Measurements from ENCODE around the gene DOLPP1. TPM values are rescaled to one million over a fixed set of nuclear protein-coding genes. Genes with fewer than 3 reads are reported as not detected.

Gene DOLPP1
- total RNA-seq, 1 experiment from 2014 or later: 18.5 TPM

DNA sequence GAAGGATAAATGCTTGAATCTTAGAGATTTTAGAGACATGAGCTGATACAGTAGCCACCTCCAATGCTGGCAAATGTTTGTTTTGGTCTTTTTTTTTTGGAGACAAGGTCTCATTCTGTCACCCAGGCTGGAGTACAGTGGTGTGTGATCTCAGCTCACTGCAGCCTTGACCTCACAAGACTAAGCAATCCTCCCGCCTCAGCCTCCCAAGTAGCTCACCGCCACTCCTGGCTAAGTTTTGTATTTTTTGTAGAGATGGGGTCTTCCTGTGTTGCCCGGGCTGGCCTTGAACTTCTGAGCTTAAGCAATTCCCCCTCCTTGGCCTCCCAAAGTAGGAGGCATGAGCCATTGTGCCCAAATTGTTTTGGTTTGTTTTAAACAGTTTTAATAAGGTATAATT lies 6.8 kb upstream of the DOLPP1 start:
- intact Hi-C loops (cut with micrococcal nuclease): no loop called here
- TF ChIP-seq, protein P1, sequence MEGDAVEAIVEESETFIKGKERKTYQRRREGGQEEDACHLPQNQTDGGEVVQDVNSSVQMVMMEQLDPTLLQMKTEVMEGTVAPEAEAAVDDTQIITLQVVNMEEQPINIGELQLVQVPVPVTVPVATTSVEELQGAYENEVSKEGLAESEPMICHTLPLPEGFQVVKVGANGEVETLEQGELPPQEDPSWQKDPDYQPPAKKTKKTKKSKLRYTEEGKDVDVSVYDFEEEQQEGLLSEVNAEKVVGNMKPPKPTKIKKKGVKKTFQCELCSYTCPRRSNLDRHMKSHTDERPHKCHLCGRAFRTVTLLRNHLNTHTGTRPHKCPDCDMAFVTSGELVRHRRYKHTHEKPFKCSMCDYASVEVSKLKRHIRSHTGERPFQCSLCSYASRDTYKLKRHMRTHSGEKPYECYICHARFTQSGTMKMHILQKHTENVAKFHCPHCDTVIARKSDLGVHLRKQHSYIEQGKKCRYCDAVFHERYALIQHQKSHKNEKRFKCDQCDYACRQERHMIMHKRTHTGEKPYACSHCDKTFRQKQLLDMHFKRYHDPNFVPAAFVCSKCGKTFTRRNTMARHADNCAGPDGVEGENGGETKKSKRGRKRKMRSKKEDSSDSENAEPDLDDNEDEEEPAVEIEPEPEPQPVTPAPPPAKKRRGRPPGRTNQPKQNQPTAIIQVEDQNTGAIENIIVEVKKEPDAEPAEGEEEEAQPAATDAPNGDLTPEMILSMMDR (IDR thresholded peaks at IDR 0.05; ENCODE audit: unreplicated experiment): no peak
- BruUV-seq (replicated peaks): no TSS peak
- H3K4me1 Mint-ChIP-seq (ENCODE audit: insufficient read depth, unreplicated experiment): peaks cover 1% of the 10 kb centered on the region
- DNase-seq (ENCODE audit: unreplicated experiment): no peak
- no peaks in the 10 kb centered on the region for H3K27me3 Mint-ChIP-seq (ENCODE audit: insufficient read depth, unreplicated experiment)
- no peaks in the 10 kb centered on the region for H3K36me3 Mint-ChIP-seq (ENCODE audit: insufficient read depth, unreplicated experiment)
- CTCF ChIA-PET: interaction anchor here (0.7 kb wide), 2 partner anchors 183 to 764 kb away, joined by 4 to 9 read pairs; no protein-coding TSS in a partner anchor
- no peak overlapping the region for H3K27ac Mint-ChIP-seq (ENCODE audit: low read depth, unreplicated experiment)
- H3K4me3 Mint-ChIP-seq (ENCODE audit: unreplicated experiment): no peak overlapping the region
- POLR2A ChIA-PET: interaction anchor here (0.6 kb wide), 1 partner anchor 702 kb away, joined by 3 read pairs; no protein-coding TSS in a partner anchor
- no peaks in the 10 kb centered on the region for H3K9me3 Mint-ChIP-seq (ENCODE audit: unreplicated experiment)

DNA sequence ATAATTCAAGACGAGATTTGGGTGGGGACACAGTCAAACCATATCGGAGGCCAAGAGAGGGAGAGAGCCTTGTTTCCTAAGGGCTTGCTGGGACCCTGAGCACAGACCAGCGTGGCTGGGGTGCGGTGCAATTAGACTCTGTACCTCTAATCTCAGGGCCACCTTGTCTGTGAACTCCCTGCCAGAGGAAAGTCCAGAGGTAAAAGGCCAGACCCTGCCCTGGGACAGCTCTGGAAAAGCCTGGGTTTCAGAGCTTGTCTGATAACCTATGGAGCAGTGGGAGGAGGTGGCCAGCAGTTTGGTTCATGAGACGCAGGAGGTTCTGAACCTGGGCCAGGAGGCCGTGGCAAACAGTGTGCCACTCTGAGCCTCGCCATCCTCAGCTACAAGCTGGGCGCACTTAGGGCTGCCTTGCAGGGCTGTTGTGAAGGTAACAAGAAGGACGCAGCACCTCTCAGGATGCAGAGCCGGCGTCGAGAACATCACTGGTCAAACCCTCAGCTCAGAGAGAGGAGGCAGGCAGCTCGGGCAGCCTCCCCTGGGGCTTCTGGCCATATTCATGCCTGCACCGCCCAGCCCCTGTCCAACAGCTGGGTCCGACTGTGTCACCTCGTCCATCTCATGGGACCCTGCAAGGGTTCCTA lies 4.8 kb upstream of the DOLPP1 start:
- ChIA-PET CTCF (no interaction called here), POLR2A (interaction anchor here (0.8 kb wide), 1 partner anchor 46 kb away, joined by 3 read pairs; no protein-coding TSS in a partner anchor)
- no peaks in the 10 kb centered on the region for H3K27me3 Mint-ChIP-seq (ENCODE audit: insufficient read depth, unreplicated experiment)
- H3K4me3 Mint-ChIP-seq (ENCODE audit: unreplicated experiment): no peak overlapping the region
- no TSS peak for BruUV-seq (replicated peaks)
- H3K36me3 Mint-ChIP-seq (ENCODE audit: insufficient read depth, unreplicated experiment): no peaks in the 10 kb centered on the region
- intact Hi-C loops (cut with micrococcal nuclease): no loop called here
- TF ChIP-seq, protein P1 (IDR thresholded peaks at IDR 0.05; ENCODE audit: unreplicated experiment): no peak
- H3K9me3 Mint-ChIP-seq (ENCODE audit: unreplicated experiment): no peaks in the 10 kb centered on the region
- no peak for DNase-seq (ENCODE audit: unreplicated experiment)
- H3K4me1 Mint-ChIP-seq (ENCODE audit: insufficient read depth, unreplicated experiment): peaks cover 4% of the 10 kb centered on the region
- no peak overlapping the region for H3K27ac Mint-ChIP-seq (ENCODE audit: low read depth, unreplicated experiment)

DNA sequence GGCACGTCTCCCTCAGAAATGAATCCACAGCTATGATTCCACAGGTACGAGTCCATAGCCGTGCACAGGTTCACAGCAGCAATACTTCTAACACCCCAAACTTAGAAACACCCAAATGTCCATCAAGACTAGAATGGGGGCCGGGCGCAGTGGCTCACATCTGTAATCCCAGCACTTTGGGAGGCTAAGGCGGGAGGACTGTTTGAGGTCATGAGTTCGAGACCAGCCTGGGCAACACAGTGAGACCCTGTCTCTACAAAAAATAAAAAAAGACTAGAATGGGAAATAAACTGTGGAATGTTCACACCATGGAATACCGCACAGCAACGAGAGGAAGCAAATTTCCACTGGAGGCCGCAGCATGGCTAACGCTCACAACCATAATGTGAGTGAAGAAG lies 4.3 kb upstream of the DOLPP1 start:
- H3K27ac Mint-ChIP-seq (ENCODE audit: low read depth, unreplicated experiment): no peak overlapping the region
- CTCF ChIA-PET: no interaction called here

DNA sequence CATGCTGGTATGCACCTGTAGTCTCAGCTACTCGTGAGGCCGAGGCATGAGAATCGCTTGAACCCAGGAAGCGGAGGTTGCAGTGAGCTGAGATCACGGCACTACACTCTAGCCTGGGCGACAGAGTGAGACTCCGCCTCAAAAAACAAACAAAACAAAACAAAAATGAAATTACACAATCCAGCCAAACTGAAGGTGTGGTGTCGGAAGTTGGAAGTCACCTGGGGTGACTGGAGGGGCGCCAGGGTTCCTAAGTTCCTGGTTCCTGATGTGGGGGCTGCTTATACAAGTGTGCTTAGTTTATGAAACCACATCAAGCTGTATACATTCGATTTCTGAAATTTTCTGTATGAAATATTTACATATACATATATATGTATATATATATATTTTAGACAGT lies 3.7 kb upstream of the DOLPP1 start:
- no peak overlapping the region for H3K27ac Mint-ChIP-seq (ENCODE audit: low read depth, unreplicated experiment)
- no peaks in the 10 kb centered on the region for H3K9me3 Mint-ChIP-seq (ENCODE audit: unreplicated experiment)
- no peak for DNase-seq (ENCODE audit: unreplicated experiment)
- no peak overlapping the region for H3K4me3 Mint-ChIP-seq (ENCODE audit: unreplicated experiment)
- POLR2A ChIA-PET: no interaction called here
- CTCF ChIA-PET: interaction anchor here (0.6 kb wide), 1 partner anchor 10 kb away, joined by 3 read pairs; no protein-coding TSS in a partner anchor
- H3K4me1 Mint-ChIP-seq (ENCODE audit: insufficient read depth, unreplicated experiment): peaks cover 4% of the 10 kb centered on the region
- H3K27me3 Mint-ChIP-seq (ENCODE audit: insufficient read depth, unreplicated experiment): no peaks in the 10 kb centered on the region
- TF ChIP-seq, protein P1 (IDR thresholded peaks at IDR 0.05; ENCODE audit: unreplicated experiment): no peak
- no peaks in the 10 kb centered on the region for H3K36me3 Mint-ChIP-seq (ENCODE audit: insufficient read depth, unreplicated experiment)
- intact Hi-C loops (cut with micrococcal nuclease): no loop called here
- no TSS peak for BruUV-seq (replicated peaks)

More for the DNA sequence above, 4.3 kb upstream of the DOLPP1 start:
- no TSS peak for BruUV-seq (replicated peaks)
- TF ChIP-seq, protein P1 (IDR thresholded peaks at IDR 0.05; ENCODE audit: unreplicated experiment): no peak
- POLR2A ChIA-PET: interaction anchor here (0.8 kb wide), 1 partner anchor 47 kb away, joined by 3 read pairs; no protein-coding TSS in a partner anchor
- H3K9me3 Mint-ChIP-seq (ENCODE audit: unreplicated experiment): no peaks in the 10 kb centered on the region
- no peak for DNase-seq (ENCODE audit: unreplicated experiment)
- no peak overlapping the region for H3K4me3 Mint-ChIP-seq (ENCODE audit: unreplicated experiment)
- H3K4me1 Mint-ChIP-seq (ENCODE audit: insufficient read depth, unreplicated experiment): peaks cover 4% of the 10 kb centered on the region
- intact Hi-C loops (cut with micrococcal nuclease): no loop called here
- no peaks in the 10 kb centered on the region for H3K27me3 Mint-ChIP-seq (ENCODE audit: insufficient read depth, unreplicated experiment)
- no peaks in the 10 kb centered on the region for H3K36me3 Mint-ChIP-seq (ENCODE audit: insufficient read depth, unreplicated experiment)
